OCI-LY3 (cell line): ENCODE data around the gene GATAD2B.

ENCODE experiments used
- H2AFZ ChIP-seq: fragments of 200-600, 300-600 bp; shearing (Covaris generic); 2 replicates; pipeline ENCODE4 v1.6.0; 2014; ENCODE audit warnings: antibody characterized with exemption, low read depth, low read length
- H3K27ac ChIP-seq: fragments of 200-600, 300-600 bp; sonication (generic); 2 replicates; pipeline ENCODE4 v1.5.1; 2014; ENCODE audit warnings: mild to moderate bottlenecking, low read length, moderate library complexity, mixed read lengths
- H3K27me3 ChIP-seq: fragments of 200-600, 300-600 bp; sonication (generic); 2 replicates; pipeline ENCODE4 v1.6.1; 2014; ENCODE audit warnings: low read depth, low read length, mixed read lengths
- H3K36me3 ChIP-seq: fragments of 200-600, 300-600 bp; sonication (generic); replicated peaks from 2 replicates; pipeline ENCODE3; 2014; ENCODE audit warnings: low read depth, low read length, mixed read lengths
- H3K4me1 ChIP-seq: fragments of 300-600, 200-600 bp; sonication (generic); 2 replicates; pipeline ENCODE4 v1.6.1; 2014; ENCODE audit warnings: low read length, mixed read lengths
- H3K4me2 ChIP-seq: fragments of 200-600, 300-600 bp; sonication (generic); 2 replicates; pipeline ENCODE4 v1.6.1; 2014; ENCODE audit warnings: low read length, mixed read lengths
- H3K4me3 ChIP-seq: fragments of 300-600, 200-600 bp; sonication (generic); 2 replicates; pipeline ENCODE4 v1.5.1; 2014; ENCODE audit warnings: antibody characterized with exemption, mild to moderate bottlenecking, low read length, moderate library complexity
- H3K79me2 ChIP-seq: fragments of 300-600, 200-600 bp; shearing (Covaris generic); 2 replicates; pipeline ENCODE4 v1.6.1; 2014; ENCODE audit warnings: mild to moderate bottlenecking, low read length, mixed read lengths
- H3K9ac ChIP-seq: fragments of 300-600, 200-600 bp; shearing (Covaris generic); 2 replicates; pipeline ENCODE4 v1.6.0; 2014; ENCODE audit warnings: mild to moderate bottlenecking, low read length, moderate library complexity
- H3K9me3 ChIP-seq: fragments of 200-600, 300-600 bp; shearing (Covaris generic); 2 replicates; pipeline ENCODE4 v1.6.1; 2014; ENCODE audit warnings: low read length, mixed read lengths; ENCODE audit not compliant: insufficient read depth
- H4K20me1 ChIP-seq: fragments of 200-600, 300-600 bp; sonication (generic); 2 replicates; pipeline ENCODE4 v1.6.1; 2016; ENCODE audit warnings: low read length, mixed read lengths; ENCODE audit not compliant: insufficient read depth
- EZH2phosphoT487 ChIP-seq: fragments of 200-600 bp; shearing (Covaris generic); IDR thresholded peaks from 2 replicates; pipeline ENCODE4 v1.6.1; 2018; ENCODE audit warnings: antibody characterized with exemption, mixed run types, low read depth
- TF ChIP-seq, protein P1 (sequence below): fragments of 200-600, 300-600 bp; sonication (generic); IDR thresholded peaks from 2 replicates; pipeline ENCODE4 v1.5.1; 2014; ENCODE audit warnings: antibody characterized with exemption, low read length, low read depth

The GATAD2B gene

DNA sequence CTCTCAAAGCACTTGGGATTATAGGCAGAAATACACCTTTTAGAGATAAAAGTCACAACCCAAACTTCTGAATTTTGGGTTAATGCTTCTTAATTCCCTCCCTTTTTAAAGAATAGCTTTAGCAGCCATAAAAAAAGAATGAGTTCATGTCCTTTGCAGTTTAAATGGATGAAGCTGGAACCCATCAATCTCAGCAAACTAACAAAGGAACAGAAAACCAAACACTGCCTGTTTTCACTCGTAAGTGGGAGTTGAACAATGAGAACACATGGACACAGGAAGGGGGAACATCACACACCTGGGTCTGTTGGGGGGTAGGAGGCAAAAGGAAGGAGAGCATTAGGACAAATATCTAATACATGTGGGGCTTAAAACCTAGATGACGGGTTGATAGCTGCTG, 91.7 kb downstream of the GATAD2B start:
- no peaks in the 10 kb centered on the region for H3K27me3 ChIP-seq
- H3K4me3 ChIP-seq: no peak overlapping the region
- TF ChIP-seq, protein P1, sequence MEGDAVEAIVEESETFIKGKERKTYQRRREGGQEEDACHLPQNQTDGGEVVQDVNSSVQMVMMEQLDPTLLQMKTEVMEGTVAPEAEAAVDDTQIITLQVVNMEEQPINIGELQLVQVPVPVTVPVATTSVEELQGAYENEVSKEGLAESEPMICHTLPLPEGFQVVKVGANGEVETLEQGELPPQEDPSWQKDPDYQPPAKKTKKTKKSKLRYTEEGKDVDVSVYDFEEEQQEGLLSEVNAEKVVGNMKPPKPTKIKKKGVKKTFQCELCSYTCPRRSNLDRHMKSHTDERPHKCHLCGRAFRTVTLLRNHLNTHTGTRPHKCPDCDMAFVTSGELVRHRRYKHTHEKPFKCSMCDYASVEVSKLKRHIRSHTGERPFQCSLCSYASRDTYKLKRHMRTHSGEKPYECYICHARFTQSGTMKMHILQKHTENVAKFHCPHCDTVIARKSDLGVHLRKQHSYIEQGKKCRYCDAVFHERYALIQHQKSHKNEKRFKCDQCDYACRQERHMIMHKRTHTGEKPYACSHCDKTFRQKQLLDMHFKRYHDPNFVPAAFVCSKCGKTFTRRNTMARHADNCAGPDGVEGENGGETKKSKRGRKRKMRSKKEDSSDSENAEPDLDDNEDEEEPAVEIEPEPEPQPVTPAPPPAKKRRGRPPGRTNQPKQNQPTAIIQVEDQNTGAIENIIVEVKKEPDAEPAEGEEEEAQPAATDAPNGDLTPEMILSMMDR: no peak
- TF ChIP-seq EZH2phosphoT487: no peak

DNA sequence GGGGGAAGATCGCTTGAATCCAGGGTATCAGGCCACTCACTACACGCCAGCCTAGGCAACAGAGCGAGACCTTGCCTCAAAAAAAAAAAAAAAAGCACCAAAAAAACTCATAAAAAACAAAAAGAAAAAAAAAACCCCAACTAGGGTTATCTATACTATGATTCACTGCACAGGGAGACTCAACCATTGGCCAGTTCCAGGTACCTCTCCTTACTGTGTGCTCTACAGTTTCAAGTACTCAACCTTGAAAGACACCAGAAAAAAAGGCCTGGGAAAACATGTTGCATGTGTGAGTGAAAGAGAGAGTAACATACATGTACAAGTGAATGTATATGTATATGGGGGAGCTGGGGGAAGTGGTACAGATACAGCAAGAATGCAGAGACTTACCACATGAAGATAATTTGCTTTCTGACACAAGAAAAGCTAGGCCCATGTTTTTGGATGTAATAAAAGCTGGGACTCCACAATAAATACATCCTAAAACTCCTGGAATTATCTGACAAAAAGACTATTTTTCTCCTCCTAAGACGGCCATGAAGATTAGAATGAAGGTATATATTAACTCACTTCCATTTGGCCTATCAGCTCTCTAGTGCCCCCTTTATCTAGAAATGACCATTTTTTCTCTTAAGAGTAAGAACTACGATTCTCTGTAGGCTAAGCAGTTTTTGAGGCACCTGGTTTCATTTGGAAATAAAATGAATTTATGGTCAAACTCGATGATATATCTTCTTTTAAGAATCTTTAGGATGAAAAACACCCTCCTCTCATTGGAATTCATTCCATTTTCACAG, 95.4 kb downstream of the GATAD2B start:
- Histone ChIP-seq H3K27me3 (no peaks in the 10 kb centered on the region), H3K4me2 (no peak overlapping the region), H4K20me1 (no peaks in the 10 kb centered on the region), H3K27ac (no peak overlapping the region), H3K4me3 (no peak overlapping the region), H3K36me3 (peaks cover 31% of the 10 kb centered on the region), H3K4me1 (no peaks in the 10 kb centered on the region), H3K79me2 (peaks cover 5% of the 10 kb centered on the region; the same call in 1 of the 2 replicates), H3K9me3 (no peaks in the 10 kb centered on the region), H2AFZ (no peak overlapping the region), H3K9ac (no peak overlapping the region)
- TF ChIP-seq, protein P1: peak; percentile 44
- no peak for TF ChIP-seq EZH2phosphoT487

More for the DNA sequence above, 91.7 kb downstream of the GATAD2B start:
- peaks cover 25% of the 10 kb centered on the region for H3K36me3 ChIP-seq
- no peak overlapping the region for H2AFZ ChIP-seq
- H4K20me1 ChIP-seq: peaks cover 8% of the 10 kb centered on the region
- H3K4me2 ChIP-seq: no peak overlapping the region
- no peak overlapping the region for H3K9ac ChIP-seq
- H3K27ac ChIP-seq: no peak overlapping the region
- peaks cover 22% of the 10 kb centered on the region for H3K79me2 ChIP-seq
- peaks cover 15% of the 10 kb centered on the region for H3K4me1 ChIP-seq
- no peaks in the 10 kb centered on the region for H3K9me3 ChIP-seq

DNA sequence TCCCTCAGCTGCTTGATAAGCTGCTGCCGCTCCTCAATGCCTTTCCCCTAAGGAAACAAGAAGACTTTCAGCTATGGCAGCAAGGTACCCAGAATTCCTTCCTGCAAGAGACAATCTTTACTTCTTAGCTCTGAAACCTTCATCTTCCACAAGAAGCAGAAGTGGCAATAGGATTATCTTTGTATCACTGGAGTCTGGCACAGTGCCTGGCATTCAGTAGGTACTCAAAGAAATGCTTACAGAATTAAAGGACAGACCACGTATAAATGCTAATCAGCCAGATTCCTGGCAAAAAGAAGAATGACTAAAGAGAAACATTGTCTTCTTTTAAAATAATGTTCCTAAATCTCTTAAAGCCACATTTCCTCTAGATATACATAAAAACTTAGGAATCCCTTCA, 103.9 kb downstream of the GATAD2B start:
- H3K27me3 ChIP-seq: no peaks in the 10 kb centered on the region
- H3K36me3 ChIP-seq: peaks cover 45% of the 10 kb centered on the region
- H3K4me1 ChIP-seq: peaks cover 6% of the 10 kb centered on the region
- H3K9ac ChIP-seq: no peak overlapping the region
- no peaks in the 10 kb centered on the region for H3K79me2 ChIP-seq
- H3K4me3 ChIP-seq: no peak overlapping the region
- no peak overlapping the region for H2AFZ ChIP-seq
- no peak overlapping the region for H3K27ac ChIP-seq
- no peak overlapping the region for H3K4me2 ChIP-seq
- H4K20me1 ChIP-seq: no peaks in the 10 kb centered on the region
- no peaks in the 10 kb centered on the region for H3K9me3 ChIP-seq
- no peak for TF ChIP-seq EZH2phosphoT487
- TF ChIP-seq, protein P1: no peak

DNA sequence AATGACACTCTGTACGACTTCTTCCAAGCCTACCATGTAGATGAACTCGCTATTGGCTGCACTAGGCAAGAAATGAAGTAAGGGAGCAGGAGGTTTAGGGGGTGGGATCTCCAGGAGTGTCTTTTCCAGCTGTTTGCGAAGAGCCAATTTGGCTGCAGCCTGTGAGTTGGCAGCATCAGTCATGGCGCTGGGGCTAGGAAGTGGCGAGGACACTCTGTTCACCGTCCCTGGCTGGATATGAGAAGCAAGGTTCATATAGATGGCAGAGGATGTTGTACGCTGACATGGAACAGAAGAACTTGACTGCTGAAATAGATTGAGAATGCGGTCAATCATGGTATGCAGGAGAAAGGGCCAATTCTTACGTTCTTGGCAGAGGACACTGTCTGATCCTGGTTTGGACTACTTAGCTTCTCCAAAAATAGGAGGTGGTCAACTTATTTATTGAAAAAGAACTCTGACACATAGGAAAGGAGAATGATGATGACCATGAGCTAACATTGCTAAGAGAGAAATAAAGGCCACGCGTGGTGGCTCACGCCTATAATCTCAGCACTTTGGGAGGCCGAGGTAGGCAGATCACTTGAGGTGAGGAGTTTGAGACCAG, 106.4 kb downstream of the GATAD2B start:
- no peaks in the 10 kb centered on the region for H3K79me2 ChIP-seq
- no peaks in the 10 kb centered on the region for H4K20me1 ChIP-seq
- H3K9ac ChIP-seq: no peak overlapping the region
- peaks cover 63% of the 10 kb centered on the region for H3K36me3 ChIP-seq
- no peak overlapping the region for H2AFZ ChIP-seq
- no peak overlapping the region for H3K27ac ChIP-seq
- no peaks in the 10 kb centered on the region for H3K27me3 ChIP-seq
- no peak overlapping the region for H3K4me2 ChIP-seq
- peaks cover under 1% of the 10 kb centered on the region for H3K4me1 ChIP-seq
- H3K4me3 ChIP-seq: no peak overlapping the region
- H3K9me3 ChIP-seq: no peaks in the 10 kb centered on the region
- TF ChIP-seq EZH2phosphoT487: no peak
- TF ChIP-seq, protein P1: no peak
